Parathyroid adenoma (tissue), 2 donors: ENCODE measurements around the gene TMED1.

Source experiments
- H2AFZ ChIP-seq: fragments of 300-600 bp; sonication (generic); one replicate; pipeline ENCODE4 v1.7.0; 2017; ENCODE audit warnings: antibody characterized with exemption, mild to moderate bottlenecking
- H3K27ac ChIP-seq: fragments of 300-600 bp; sonication (generic); one replicate; pipeline ENCODE4 v1.7.0; 2017
- H3K27me3 ChIP-seq: fragments of 300-600 bp; sonication (generic); one replicate; pipeline ENCODE4 v1.7.0; 2017; ENCODE audit warnings: low read length; ENCODE audit not compliant: control insufficient read depth, insufficient read depth
- H3K36me3 ChIP-seq: fragments of 300-600 bp; sonication (generic); one replicate; pipeline ENCODE4 v1.7.0; 2017; ENCODE audit warnings: low read length; ENCODE audit not compliant: control insufficient read depth, insufficient read depth
- H3K4me1 ChIP-seq: fragments of 300-600 bp; sonication (generic); one replicate; pipeline ENCODE4 v1.7.0; 2017; ENCODE audit warnings: control low read depth
- H3K4me2 ChIP-seq: fragments of 300-600 bp; sonication (generic); one replicate; pipeline ENCODE4 v1.7.0; 2017; ENCODE audit warnings: low read length
- H3K4me3 ChIP-seq: fragments of 300-600 bp; sonication (generic); one replicate; pipeline ENCODE4 v1.7.0; 2017; ENCODE audit warnings: low read depth, low read length
- H3K79me2 ChIP-seq: fragments of 300-600 bp; sonication (generic); one replicate; pipeline ENCODE4 v1.7.0; 2017; ENCODE audit warnings: control low read depth
- H3K9ac ChIP-seq: fragments of 300-600 bp; sonication (generic); one replicate; pipeline ENCODE4 v1.7.0; 2017; ENCODE audit warnings: mild to moderate bottlenecking
- H3K9me3 ChIP-seq: fragments of 300-600 bp; sonication (generic); one replicate; pipeline ENCODE4 v1.7.0; 2017; ENCODE audit warnings: low read length; ENCODE audit not compliant: control insufficient read depth
- CTCF ChIP-seq: fragments of 300-600 bp; sonication (generic); IDR thresholded peaks from one replicate; pipeline ENCODE4 v1.7.0; 2017; ENCODE audit warnings: antibody characterized with exemption, mild to moderate bottlenecking
- donor health status: primary hyperparathyroidism.

TMED1 gene, protein sequence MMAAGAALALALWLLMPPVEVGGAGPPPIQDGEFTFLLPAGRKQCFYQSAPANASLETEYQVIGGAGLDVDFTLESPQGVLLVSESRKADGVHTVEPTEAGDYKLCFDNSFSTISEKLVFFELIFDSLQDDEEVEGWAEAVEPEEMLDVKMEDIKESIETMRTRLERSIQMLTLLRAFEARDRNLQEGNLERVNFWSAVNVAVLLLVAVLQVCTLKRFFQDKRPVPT

DNA sequence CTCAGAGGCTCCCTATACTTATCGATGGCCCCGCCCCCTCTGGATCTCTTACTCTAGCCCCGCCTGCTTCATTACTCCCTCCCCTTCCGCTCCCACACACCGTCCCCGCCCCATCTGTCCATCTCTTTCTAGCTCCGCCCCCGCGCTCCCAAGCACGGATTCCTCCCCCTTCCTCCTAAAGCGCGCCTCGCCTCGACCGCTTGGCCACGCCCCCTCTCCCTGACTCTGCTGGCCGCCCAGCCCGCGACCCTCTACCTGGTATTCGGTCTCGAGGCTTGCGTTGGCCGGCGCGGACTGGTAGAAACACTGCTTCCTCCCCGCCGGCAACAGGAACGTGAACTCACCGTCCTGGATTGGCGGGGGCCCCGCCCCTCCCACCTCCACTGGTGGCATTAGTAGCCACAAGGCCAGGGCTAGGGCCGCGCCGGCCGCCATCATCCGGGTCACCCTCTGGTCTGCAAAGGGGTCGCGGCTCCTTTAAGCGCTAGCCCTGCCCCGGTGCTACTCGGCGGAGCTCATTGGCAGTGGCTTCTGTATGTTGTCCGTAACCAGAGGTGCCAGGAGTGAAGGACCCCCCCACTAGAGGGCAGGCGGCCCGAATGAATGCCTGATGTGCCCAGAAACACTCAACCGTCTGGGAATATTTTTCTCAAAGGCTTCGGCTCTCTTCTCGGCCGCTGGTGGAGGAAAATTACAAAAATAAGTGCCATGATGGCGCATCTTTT lies at the start of gene TMED1:
TMED1 (minus strand) TSS at position 459 of the 725 bp plus-strand sequence; CDS start at position 438, 21 bp downstream.
- Histone ChIP-seq H3K4me1 (no peaks in the 10 kb centered on the region), H3K36me3 (no peaks in the 10 kb centered on the region), H2AFZ (peak within 1 kb of the TSS; percentile 84), H3K9me3 (no peaks in the 10 kb centered on the region), H3K9ac (peak within 1 kb of the TSS; percentile 98), H3K79me2 (no peaks in the 10 kb centered on the region), H3K27ac (peak within 1 kb of the TSS; percentile 100), H3K4me2 (peak within 1 kb of the TSS; percentile 95), H3K27me3 (no peaks in the 10 kb centered on the region), H3K4me3 (peak within 1 kb of the TSS; percentile 95)
- peak; percentile 71 for TF ChIP-seq CTCF

GRCh38 chr19:10885201-10886169 lies 49.5 kb upstream of the TMED1 start:
- Histone ChIP-seq H3K27ac (no peak overlapping the region), H3K9ac (no peak overlapping the region), H3K9me3 (no peaks in the 10 kb centered on the region), H3K27me3 (no peaks in the 10 kb centered on the region), H3K4me3 (no peak overlapping the region), H3K36me3 (no peaks in the 10 kb centered on the region), H2AFZ (no peak overlapping the region), H3K4me1 (peaks cover 2% of the 10 kb centered on the region), H3K4me2 (no peak overlapping the region), H3K79me2 (peaks cover 61% of the 10 kb centered on the region)
- TF ChIP-seq CTCF: no peak

- Histone ChIP-seq H3K4me2 (no peak overlapping the region), H3K4me1 (peaks cover 2% of the 10 kb centered on the region), H2AFZ (no peak overlapping the region), H3K36me3 (no peaks in the 10 kb centered on the region), H3K9ac (no peak overlapping the region), H3K27me3 (no peaks in the 10 kb centered on the region), H3K9me3 (no peaks in the 10 kb centered on the region), H3K79me2 (peaks cover 70% of the 10 kb centered on the region), H3K4me3 (no peak overlapping the region), H3K27ac (no peak overlapping the region)
- no peak for TF ChIP-seq CTCF
These were observed 48.3 kb upstream of the TMED1 start for GRCh38 chr19:10884274-10884673.

- no peaks in the 10 kb centered on the region for H3K27me3 ChIP-seq
- H3K4me1 ChIP-seq: peaks cover 2% of the 10 kb centered on the region
- H3K79me2 ChIP-seq: peaks cover 81% of the 10 kb centered on the region
- no peak overlapping the region for H3K4me3 ChIP-seq
- no peak overlapping the region for H3K4me2 ChIP-seq
- H3K36me3 ChIP-seq: no peaks in the 10 kb centered on the region
- no peak overlapping the region for H3K9ac ChIP-seq
- H3K9me3 ChIP-seq: no peaks in the 10 kb centered on the region
- no peak for TF ChIP-seq CTCF
- no peak overlapping the region for H3K27ac ChIP-seq
- no peak overlapping the region for H2AFZ ChIP-seq
These were observed 46.1 kb upstream of the TMED1 start for GRCh38 chr19:10882108-10882457.
